Retinal pigment epithelial cell (primary cell): ENCODE data around the gene DAB2IP.

Source experiments
- DNase-seq: peaks from one replicate; pipeline ENCODE4 v3.0.0-alpha.2; 2010; ENCODE audit warnings: low read depth
- H3K4me3 ChIP-seq: 2 replicates; pipeline ENCODE4 v1.5.1; 2011; ENCODE audit warnings: mild to moderate bottlenecking, low read length, control low read depth, moderate library complexity
- TF ChIP-seq, protein P1 (sequence below): conservative IDR thresholded peaks from 2 replicates; pipeline ENCODE4 v1.5.1; 2011; ENCODE audit warnings: low read depth, low read length, control low read depth, inconsistent platforms

Gene DAB2IP

DNA sequence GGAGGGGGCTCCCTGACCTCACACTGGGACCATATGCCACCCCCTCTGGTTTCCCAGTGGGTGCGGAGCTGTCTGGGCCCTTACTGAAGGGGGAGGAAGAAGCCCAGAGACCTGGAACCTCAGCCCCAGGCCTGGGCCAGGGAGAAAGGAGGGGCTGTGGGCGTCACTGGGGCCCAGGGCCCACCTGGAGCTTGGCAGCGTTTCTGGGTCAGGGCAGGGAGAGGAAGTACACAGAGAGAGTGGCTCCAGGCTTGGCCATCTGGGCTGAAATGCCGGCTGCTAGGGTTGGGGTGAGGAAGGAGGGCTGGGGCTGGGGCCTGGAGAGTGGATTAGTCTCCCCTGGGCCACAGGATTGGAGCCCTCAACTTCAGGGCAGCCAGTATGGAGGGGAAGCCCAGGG is 6.4 kb upstream of the DAB2IP start:
- H3K4me3 ChIP-seq: no peak overlapping the region
- no peak for DNase-seq
- TF ChIP-seq, protein P1, sequence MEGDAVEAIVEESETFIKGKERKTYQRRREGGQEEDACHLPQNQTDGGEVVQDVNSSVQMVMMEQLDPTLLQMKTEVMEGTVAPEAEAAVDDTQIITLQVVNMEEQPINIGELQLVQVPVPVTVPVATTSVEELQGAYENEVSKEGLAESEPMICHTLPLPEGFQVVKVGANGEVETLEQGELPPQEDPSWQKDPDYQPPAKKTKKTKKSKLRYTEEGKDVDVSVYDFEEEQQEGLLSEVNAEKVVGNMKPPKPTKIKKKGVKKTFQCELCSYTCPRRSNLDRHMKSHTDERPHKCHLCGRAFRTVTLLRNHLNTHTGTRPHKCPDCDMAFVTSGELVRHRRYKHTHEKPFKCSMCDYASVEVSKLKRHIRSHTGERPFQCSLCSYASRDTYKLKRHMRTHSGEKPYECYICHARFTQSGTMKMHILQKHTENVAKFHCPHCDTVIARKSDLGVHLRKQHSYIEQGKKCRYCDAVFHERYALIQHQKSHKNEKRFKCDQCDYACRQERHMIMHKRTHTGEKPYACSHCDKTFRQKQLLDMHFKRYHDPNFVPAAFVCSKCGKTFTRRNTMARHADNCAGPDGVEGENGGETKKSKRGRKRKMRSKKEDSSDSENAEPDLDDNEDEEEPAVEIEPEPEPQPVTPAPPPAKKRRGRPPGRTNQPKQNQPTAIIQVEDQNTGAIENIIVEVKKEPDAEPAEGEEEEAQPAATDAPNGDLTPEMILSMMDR: no peak

DNA sequence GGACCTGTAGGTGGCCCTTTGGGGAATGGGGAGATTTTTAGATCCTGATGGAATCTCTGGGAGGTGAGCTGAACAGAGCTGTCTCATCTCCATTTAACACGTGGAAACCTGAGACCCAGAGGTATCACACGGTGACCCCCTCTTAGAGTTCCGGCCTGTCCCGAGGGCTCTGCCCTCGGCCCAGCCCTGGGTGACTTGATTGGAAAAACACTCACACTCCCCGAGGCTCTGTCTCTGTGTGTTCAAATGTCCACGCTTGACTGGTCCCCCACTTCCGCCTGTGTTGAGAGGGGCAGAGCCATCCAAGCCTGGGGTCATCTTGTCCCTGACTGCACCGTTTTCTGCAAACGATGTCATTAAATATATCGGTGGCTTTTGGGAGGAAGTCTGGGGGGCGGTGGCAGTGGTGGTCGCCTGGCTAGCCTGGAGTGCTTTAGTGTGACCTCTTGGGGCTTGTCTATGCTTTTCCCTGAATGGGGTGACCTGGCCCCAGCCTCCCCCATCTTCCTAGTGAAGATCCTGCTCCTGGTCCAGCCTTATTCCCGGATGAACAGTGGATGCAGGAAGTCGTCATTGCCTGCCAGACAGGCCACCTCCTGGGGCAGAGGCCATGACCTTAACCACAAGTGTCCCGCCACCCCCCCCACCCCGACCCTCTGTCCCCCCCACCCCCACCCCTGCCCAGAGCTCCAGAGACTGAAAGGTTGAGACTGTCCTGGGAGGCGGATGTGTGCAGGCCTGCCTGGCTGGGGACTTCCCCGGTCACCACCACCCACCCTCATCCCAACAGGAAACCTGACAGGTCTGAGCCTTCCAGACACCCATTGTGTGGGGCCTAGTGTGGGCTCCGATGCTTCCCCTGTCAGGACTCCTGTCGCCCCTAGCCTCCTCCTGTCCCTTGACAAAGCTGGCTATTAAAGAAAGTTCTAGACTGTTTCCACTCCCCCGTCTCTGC is 5.3 kb upstream of the DAB2IP start:
- DNase-seq: no peak
- TF ChIP-seq, protein P1: no peak
- H3K4me3 ChIP-seq: no peak overlapping the region

DNA sequence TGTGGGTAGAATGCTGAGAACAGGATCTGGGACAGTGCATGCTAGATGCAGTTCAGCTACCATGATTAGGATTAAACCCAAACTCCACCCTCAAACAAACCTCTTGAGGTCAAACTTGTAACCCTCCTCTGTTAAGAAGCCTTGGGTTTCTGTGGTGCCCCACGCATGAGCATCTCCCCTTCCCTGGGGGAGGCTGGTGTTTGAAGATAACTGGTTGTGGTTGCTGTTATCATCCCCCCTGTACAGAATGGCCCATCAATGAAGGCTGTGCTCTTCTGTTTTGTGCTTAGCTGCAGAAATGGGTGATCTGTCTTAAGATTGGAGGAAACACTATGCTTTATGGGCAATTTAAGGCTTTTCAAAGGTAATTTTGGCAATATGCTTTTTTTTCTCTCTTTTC is 4.4 kb upstream of the DAB2IP start:
- no peak for DNase-seq
- no peak overlapping the region for H3K4me3 ChIP-seq
- TF ChIP-seq, protein P1: no peak

DNA sequence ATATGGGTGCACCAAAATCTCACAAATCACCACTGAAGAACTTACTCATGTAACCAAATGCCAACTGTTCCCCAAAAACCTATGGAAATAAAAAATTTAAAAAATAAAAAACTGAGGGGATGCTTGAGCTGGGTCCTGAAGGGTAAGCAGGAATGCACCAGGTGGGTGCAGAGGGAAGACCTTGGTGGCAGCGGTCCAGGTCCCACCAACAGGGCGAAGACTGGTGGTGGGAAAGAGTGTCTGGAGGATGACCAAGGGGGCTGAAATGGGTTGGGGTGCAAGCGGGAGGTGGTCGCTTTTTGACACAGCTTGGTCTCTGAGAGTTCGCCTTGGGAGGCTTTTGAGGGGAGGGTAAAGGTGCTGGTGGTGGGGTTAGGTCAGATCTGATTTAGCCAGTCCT is 3.3 kb upstream of the DAB2IP start:
- TF ChIP-seq, protein P1: no peak
- H3K4me3 ChIP-seq: no peak overlapping the region

DNA sequence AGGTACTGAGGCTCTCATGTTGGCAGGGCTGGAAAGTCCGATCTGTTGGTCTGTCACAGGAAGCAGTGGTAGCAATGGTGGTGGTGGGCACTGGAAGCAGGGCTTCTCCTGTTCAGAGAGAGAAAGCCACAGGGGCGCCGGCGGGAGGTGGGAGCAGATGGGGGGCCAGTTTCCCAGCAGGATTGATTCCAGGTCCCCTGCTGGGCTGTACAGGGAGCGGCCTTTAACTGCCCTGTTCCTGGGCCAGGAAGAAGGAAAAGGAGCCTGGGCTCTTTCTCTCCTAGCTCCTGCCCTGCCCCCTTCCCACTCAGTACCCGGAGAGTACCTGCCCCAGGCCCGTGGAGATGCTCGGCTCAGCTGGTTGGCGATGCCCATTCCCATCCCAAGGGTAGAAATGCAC is 2.6 kb upstream of the DAB2IP start:
- DNase-seq: no peak
- H3K4me3 ChIP-seq: no peak overlapping the region
- TF ChIP-seq, protein P1: no peak

More for the DNA sequence above, 3.3 kb upstream of the DAB2IP start:
- DNase-seq: no peak

DNA sequence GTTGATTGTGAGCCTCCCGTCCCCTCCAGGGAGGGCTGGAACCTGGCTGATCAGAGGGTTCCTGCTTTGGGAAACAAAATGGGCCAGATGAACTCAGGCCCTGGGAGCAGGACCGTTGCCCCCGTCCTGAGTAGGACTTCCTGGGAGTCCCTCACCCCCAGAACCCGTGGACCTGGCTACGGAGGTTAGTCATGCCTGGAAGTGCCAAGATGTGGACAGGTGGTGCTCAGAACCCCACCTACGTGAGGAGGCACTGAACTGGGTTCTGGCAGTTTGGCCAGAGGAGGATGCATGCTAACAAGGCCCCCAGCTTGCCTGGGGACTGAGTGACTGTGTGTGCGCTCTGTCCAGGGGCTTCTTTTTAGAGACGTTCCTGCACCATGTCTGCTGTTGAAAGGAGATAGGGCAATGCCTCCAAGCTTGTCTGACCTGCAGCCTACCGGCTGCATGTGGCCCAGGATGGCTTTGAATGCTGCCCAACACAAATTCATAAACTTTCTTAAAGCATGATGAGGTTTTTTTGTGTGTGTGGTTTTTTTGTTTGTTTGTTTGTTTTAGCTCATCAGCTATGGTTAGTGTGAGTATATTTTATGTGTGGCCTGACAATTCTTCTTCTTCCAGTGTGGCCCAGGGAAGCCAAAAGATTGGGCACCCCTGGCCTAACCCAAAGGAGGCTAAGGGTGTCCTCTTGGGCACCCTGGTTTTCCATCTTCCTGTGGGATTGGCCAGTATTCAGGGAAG is 1.8 kb upstream of the DAB2IP start:
- no peak overlapping the region for H3K4me3 ChIP-seq
- TF ChIP-seq, protein P1: no peak
- DNase-seq: no peak
